Measurements from ENCODE around the gene SOBP.

SOBP gene

GRCh38 chr6:107658920-107659865, 169.3 kb downstream of the SOBP start:
- no peak for DNase-seq (ENCODE audit: low read depth in 2 of 2)

- DNase-seq (ENCODE audit: low read depth in 2 of 2): no peak
These were observed 170.9 kb downstream of the SOBP start for GRCh38 chr6:107660839-107661238.

GRCh38 chr6:107661291-107661690, 171.4 kb downstream of the SOBP start:
- DNase-seq (ENCODE audit: low read depth in 2 of 2): no peak

DNA sequence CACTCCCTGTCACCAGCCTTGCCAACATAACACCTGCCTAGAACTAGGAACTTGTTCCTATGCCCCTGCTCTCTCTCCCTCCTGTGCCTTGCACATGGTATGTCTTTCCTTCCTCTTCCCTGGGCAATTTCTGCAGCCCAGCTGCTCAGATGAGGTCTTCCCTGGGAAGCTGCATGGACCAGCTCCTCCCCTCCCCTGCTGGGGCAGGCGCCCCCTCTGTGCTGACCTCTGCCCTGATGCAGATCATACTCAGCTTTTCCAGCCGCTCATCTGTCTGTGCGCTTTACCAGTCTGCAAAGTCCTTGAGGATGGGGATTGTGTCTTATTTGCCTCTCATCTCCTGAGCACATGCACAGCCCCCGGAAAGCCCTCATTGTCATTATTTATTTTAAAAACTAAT, 172.4 kb downstream of the SOBP start:
- DNase-seq (ENCODE audit: low read depth in 2 of 2): no peak

- no peak for DNase-seq (ENCODE audit: low read depth in 2 of 2)
These were observed 173.4 kb downstream of the SOBP start for GRCh38 chr6:107663308-107663707.

GRCh38 chr6:107665382-107665781, 175.5 kb downstream of the SOBP start:
- DNase-seq (ENCODE audit: low read depth in 2 of 2): no peak

DNA sequence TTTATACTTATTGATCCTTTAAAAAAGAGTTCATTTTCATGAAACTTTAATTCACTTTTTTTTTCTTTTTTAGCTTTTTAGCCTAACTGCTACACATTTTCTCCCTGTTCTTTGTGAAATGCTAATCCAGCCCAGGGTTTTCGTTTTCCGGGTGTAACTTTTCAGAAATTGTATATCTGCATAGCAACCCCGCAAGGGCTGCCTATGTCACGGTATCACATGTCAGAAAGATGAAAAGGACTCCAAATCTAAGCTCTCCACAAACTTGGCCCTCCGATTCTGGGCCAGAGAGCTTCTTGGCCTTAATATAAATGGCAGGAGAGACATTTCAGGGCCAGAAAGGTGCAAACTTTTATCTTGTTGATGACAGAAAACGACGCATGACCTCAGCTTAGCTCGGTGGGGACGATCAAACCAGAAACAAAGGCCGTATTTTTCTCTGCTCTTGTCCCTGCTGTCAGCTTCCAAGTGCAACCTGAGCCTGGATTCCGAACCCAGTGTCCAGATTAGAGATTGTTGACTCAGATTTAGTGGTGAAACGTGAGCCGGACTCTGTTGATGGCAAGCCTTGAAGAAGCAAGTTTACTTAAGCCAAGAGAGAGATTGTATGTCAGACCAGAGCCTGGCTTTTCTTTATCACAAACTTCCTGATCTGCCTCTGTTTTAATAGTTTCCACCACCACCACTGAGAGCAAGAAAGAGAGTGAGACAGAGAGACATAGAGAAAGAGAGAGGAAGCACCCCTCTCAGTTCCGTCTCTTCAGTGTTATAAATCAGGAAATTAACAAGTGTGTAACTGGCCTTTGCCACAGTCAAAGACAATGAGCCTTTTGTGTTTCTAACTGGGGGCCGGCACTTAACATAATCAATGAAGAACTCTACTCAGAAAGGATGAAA, 176.4 kb downstream of the SOBP start:
- no peak for DNase-seq (ENCODE audit: low read depth in 2 of 2)

GRCh38 chr6:107666981-107667601, 177.2 kb downstream of the SOBP start:
- DNase-seq (ENCODE audit: low read depth in 2 of 2): no peak

GRCh38 chr6:107667790-107668189, 177.9 kb downstream of the SOBP start:
- no peak for DNase-seq (ENCODE audit: low read depth in 2 of 2)

DNA sequence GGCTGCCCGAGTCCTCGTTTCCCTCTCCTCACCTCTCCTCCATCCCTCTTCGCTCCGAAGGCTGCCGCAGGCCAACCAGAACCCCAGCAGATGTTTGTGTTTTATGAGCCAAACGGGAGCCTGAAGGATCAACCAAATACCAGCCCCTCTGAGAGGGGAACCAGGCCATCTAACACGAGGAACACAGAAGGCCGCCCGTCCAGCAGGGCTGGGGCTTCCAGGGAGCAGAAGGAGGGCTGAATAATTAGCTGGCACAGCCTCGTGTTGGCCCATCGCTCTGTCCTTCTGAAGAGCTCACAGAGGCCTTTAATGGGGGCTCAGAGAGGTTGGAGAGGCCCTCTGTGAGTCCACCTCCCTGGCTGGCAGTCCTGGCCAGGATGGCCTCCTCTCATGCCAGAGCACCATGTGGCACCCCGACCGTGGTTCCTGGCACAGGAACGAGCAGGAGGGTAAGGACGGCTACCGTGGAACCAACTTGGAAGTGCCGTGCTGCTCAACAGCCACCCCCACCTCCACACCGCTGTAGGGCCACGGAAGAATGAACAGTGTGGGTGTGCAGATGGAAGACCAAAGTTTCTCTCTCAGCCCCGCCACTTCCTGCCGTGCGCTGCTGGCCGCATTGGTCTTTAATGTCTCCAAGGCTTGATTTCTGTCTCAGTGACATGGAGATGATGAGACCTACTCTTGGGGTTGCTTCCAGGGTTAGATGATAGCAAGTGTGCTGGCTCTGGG, 179.0 kb downstream of the SOBP start:
- peak in 1 of 2 donors; percentile 29 for DNase-seq (ENCODE audit: low read depth in 2 of 2)

DNA sequence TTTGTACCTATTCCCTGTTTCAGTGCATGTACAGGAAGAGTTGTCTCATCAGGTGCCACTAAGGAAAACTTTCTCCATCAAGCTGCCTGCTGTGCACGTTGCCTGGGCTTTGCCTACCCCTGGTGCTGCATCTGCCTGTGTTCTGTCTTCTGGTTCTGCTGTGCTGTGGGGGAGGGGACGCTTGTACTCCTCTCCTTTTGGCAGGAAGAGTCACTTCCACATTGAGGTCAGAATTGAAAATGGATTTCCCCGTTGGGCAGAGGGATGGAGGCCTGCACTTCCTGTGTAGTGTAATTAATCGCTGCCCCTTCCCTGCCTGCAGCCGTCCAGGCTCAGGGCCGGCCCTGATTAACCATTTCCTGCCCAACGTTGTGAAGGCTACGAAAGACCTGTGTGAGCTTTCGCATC, 180.9 kb downstream of the SOBP start:
- DNase-seq (ENCODE audit: low read depth in 2 of 2): no peak

DNA sequence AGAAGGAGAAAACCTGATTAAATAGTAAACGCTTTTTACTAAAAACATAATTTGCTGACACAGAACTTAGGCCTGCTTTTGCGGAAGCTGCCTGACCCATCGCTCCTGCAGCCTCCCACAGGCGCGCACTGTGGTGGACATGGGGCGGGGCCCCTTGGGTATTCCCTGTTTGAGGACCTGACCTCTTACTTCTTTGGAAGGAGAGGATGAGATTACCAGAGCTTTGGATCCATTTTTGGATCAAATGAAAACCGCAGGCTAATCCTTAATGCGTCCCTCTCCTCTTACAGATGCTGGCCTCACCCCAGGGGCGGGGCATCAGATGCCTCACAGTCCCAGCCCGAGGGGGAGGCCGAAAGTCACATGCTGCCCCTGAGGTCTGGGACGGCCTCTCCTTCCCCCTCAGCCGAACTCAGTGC, 183.2 kb downstream of the SOBP start:
- no peak for DNase-seq (ENCODE audit: low read depth in 2 of 2)

DNA sequence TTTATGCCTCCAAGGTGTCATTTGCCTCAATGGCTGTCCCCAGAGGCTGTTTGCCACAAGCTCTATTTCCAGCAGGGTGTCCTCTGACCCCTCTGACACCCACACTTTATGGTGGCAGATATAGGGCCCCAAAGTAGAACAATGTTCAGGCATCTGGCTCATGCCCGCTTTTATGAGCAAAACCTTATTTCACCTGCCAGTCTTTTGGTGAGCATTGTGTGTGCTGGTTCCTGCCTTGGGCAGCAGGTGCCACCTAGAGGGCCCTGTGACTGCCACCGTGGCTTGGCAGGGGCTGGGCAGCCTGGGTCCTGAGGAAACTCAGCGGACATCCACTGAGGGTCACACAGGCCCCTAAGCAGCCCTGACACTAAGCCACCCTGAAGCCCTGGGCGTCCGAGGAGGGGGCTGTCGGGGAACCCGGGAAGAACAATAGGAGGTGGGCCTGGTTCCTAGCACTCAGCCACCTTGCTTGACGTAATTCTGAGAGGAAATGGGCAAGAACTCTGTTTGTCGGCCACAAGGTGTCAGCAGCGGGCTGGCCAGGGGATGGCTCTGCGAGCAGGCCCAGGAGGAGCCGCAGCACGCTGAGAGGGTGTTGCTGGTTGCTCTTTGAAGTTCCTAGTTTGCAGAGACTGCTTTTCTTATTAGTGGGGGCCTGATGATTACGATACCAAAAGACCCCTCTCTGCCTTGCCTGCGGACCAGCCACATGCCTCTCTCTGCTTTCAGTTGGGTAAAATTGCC, 185.2 kb downstream of the SOBP start:
- DNase-seq (ENCODE audit: low read depth in 2 of 2): peak; percentile 76 to 80

GRCh38 chr6:107676042-107676441, 186.1 kb downstream of the SOBP start:
- no peak for DNase-seq (ENCODE audit: low read depth in 2 of 2)

GRCh38 chr6:107677399-107677798, 187.5 kb downstream of the SOBP start:
- no peak for DNase-seq (ENCODE audit: low read depth in 2 of 2)

DNA sequence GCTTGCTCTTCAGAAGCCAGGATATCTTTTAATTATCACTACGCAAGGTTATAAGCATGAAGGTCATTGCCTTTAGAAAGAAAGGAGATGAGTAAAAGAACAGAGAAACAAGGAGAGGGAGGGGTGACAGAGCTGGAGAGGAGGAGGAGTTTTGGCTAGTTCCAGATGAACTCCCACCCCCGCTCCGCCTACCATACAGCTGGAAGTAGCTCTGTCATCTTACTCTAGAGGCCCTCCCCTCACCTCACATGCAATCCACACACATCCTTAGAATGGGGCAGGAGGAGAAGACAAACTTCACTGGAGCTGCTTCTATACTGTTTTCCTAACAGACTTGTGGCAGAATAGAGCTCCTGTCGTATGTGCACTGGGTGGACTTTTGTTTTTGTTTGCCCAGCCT, 189.5 kb downstream of the SOBP start:
- no peak for DNase-seq (ENCODE audit: low read depth in 2 of 2)

GRCh38 chr6:107682721-107683120, 192.8 kb downstream of the SOBP start:
- DNase-seq (ENCODE audit: low read depth in 2 of 2): no peak

GRCh38 chr6:107683183-107683582, 193.3 kb downstream of the SOBP start:
- no peak for DNase-seq (ENCODE audit: low read depth in 2 of 2)

GRCh38 chr6:107684996-107685395, 195.1 kb downstream of the SOBP start:
- no peak for DNase-seq (ENCODE audit: low read depth in 2 of 2)

DNA sequence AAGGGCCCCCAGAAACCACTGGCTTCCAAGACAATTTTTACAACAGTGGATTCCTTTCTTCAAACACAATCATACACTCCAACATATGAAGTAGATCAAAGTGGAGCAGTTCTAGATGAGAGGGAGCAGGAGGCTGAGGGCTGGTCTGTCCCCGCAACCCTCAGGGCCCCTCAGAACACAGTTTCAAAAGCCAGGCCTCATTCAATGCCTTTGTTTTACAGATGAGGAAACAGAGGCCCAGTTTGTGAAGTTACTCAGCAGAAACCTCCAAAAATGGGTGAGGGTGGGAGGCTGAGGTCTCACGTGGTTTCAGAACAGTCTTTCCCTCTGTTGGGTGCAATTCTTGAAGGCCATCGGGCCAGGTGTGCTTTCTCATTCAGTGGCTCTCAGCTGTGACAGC, 199.3 kb downstream of the SOBP start:
- no peak for DNase-seq (ENCODE audit: low read depth in 2 of 2)

Measured in stimulated activated CD8-positive, alpha-beta memory T cell treated with anti-CD3 and anti-CD28 coated beads, Interleukin-7, amount 100 ng/mL, for 4 hours (primary cell).